Daoy (cell line): ENCODE results near the gene SERPINA12. TPM values are rescaled to one million over a fixed set of nuclear protein-coding genes. Genes with fewer than 3 reads are reported as not detected.

ENCODE experiments used
- DNase-seq: peaks from one replicate; pipeline ENCODE4 v3.0.0-alpha.2; 2015; ENCODE audit warnings: low read depth
- total RNA-seq: library from RNA; depleted of rRNA; stranded (reverse); fragments of >200 nt; shearing (Covaris generic); gene quantifications from 2 replicates; pipeline ENCODE4 v1.2.3, GENCODE V29; 2014; rRNA removed

SERPINA12 gene, protein sequence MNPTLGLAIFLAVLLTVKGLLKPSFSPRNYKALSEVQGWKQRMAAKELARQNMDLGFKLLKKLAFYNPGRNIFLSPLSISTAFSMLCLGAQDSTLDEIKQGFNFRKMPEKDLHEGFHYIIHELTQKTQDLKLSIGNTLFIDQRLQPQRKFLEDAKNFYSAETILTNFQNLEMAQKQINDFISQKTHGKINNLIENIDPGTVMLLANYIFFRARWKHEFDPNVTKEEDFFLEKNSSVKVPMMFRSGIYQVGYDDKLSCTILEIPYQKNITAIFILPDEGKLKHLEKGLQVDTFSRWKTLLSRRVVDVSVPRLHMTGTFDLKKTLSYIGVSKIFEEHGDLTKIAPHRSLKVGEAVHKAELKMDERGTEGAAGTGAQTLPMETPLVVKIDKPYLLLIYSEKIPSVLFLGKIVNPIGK
- not detected in 2 replicates for total RNA-seq

DNA sequence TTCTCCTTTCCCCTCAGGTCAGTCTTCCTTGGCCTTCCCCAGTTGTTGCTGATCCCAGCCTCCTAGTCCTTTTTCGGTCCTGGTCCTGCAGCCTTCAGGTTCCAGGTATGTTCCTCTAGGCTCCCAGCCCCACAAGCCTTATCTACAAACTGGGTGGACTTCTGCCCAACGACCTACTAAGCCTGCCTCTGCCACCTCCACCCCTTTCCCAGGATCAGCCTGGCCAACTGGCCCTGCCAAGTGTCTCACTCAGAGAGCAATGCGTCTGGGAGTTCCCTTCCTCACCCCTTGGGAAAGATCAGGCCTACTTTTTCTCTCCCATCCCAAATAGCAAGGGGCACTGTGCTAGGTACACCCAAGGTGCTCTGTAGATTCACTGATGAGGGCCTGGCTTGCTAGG lies at the start of gene SERPINA12:
Gene SERPINA12, minus strand, starts transcription at position 114 of the 400 bp plus-strand sequence. CDS start 11,072 bp downstream, outside the sequence.
- no peak for DNase-seq

DNA sequence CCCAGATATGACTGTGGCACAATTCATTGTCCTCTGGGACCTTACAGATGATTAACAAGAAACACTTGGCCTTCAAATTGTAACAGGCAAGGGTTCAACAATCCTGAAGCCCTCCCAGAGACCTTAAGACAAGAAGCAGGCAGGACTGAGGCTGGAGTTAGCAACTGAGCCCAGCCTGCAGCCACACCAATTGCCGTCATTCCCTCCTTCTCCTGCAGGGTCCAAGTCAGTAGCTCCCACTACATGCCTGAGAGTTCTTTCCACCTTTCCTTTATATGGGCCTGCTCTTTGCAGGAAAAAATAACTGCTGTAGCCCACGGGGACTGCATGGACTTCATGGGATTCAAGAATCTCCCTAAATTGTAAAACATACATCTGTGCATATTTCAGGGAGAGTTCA lies 49.6 kb upstream of the SERPINA12 start:
- DNase-seq: no peak

DNA sequence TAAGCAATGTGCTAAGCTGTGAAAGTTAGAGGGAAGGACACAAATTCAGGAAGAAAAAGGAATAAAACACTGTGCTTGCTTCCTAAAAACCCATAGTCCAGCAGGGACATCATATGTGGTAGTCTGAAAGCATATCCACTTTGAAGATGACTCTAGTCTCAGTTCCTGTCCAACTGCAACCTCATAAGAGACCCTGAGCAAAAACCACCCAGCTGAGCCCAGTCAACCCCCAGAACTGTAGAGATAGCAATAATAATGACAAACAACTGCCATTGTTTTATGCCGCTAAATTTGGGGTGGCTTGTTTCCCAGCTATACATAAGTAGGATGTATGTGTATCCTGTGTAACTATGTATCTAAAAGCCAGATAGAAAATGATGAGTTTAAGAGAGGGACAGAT lies 48.1 kb upstream of the SERPINA12 start:
- DNase-seq: no peak

DNA sequence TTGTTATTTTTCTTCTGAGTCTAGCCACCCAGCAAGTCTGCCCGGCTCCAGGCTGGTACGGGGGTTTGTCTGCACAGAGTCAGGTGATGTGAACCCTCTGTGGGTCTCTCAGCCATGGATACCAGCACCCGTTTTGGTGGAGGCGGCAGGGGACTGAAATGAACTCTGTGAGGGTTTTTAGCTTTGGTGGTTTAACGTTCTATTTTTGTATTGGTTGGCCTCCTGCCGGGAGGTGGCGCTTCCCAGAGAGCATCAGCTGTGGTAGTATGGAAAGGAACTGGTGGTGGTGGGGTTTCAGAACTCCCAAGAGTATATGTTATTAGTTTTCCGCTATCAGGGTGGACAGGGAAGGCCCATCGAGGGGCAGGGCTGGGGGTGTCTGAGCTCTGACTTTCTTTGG lies 46.7 kb upstream of the SERPINA12 start:
- no peak for DNase-seq

DNA sequence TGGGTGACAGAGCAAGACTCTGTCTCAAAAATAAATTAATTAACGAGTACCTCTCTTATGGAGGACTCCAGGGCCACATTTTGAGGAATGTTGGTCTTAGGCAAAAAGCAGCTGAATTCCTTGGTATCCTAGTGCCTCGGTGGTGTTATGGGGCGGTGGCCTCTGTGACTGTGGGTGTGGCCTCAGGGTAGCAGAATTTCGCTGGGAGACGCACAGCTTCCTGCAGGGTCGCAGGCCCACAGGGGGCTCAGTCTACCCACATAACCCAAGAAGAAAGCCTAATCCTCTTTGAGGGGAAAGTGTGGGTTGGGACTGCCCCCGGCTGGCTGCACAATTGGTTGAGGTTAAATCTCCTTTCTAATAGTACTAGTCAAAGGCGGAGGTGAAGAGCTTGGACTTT lies 40.8 kb upstream of the SERPINA12 start:
- no peak for DNase-seq

DNA sequence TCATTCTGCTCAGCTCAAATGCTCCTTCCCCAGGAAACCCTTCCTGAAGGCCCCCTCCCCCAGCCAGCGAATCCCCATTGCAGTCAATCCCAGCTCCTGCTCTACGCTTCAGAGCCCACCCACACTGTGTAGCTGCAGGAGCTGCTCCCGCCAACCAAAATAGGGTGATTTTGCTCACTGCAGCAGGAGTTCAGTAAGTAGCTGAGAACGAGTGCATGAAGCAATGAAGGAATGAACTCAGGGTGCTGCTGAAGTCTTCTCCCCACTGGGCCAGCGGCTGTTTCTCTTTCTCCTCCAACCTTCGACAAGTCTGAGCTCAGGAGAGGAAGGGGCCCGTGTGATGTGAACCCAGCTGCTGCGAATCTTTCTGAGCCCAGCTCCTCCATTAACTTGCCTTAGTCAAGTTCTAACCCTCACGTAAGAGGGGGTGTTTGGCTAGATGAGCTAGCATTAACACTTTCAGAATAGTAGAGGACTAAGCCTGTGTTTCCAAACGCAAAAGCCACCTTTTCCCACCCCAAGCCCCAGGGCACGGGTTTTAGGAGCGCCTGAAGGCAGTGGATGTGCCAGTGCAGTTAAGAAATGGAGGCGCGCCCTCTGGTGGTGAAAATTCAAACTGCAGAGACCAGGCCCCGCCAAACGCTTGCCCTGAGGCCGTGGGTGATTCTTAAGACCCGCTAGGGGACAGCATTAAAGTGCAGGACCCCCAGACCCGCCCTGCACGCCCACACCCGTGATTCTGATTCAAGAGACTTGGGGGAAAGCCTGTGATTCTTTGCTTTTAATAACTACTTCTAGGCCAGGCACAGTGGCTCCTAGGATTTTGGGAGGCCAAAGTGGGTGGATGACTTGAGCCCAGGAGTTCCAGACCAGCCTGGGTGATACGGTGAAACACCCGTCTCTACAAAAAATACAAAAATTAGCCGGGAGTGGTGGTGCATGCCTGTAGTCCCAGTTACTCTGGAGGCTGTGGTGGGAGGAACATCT lies 40.0 kb upstream of the SERPINA12 start:
- peak; percentile 59 for DNase-seq

DNA sequence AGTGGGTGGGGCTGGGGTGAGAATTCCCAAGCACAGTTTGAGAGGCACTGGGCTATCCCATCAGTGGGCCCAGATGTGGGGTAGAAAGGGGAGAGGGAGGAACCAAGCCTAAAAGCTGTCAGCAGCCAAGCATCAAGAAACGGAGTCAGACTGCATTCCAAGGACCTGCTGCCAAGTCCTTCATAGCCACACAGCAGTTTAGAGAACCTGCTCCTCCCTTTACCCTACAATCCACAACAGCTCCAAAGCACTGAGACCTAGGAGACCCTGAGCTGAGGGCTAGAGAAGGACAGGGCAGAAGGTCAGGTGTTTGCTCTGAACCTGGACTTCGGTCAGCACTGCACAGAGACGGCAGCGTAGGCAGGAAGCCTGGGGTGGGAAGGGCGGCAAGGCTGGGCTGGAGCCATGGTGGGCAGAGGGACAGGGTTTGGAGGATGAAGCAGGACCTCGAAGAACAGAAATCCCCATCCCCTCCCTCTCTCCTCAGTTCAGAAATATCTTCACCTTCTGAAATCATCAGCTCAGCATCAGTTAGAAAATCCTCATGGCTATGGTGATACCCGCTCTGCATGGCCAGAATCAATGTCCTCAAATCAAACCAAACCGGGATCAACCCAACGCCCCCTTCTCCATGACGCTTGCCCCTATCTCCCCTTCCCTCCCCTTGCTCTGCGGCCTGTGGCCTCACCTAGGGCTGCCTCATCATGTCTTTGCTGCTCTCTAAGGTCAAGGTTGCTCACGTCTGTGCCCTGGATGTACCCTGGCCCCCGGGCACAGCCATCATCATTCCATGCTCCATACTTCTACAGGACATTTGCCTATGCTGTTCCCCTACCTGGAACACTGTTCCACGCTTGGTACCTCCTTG lies 39.1 kb upstream of the SERPINA12 start:
- no peak for DNase-seq

DNA sequence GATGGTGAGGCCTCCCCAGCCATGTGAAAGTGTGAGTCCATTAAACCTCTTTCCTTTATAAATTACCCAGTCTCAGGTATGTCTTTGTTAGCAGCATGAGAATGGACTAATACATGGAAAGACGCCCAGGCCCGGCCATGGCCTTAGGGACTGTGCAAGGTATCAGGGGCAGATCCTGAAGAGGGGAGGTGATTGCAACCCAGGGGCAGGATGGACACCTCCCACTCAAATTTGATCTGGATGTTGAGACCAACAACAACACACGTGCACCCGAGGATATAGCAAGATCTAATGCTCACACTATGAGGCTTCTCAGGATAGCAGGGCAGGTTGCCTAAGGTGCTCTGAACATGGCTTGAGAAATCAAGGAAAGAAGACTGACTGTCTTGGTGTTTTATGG lies 38.5 kb upstream of the SERPINA12 start:
- no peak for DNase-seq

DNA sequence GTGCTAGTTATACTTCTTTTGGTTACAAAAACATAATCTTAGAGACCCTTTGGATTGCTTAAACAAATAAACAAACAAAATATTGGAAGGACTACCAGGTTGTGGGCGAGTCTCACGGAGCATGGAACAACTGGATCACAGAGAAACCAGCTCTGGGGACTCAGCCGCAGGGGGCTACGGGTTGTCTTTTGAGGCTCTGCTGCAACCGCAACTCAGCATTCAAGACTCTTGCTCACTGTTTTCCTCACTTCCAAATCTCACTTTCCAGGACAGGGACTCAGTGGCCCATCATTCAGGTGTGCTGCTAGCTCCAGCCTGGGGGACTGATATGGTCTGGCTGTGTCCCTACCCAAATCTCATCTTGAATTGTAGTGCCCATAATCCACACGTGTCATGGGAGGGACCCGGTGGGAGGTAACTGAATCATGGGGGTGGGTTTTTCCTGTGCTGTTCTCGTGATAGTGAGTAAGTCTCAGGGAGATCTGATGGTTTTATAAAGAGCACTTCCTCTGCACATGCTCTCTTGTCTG lies 37.9 kb upstream of the SERPINA12 start:
- DNase-seq: no peak

DNA sequence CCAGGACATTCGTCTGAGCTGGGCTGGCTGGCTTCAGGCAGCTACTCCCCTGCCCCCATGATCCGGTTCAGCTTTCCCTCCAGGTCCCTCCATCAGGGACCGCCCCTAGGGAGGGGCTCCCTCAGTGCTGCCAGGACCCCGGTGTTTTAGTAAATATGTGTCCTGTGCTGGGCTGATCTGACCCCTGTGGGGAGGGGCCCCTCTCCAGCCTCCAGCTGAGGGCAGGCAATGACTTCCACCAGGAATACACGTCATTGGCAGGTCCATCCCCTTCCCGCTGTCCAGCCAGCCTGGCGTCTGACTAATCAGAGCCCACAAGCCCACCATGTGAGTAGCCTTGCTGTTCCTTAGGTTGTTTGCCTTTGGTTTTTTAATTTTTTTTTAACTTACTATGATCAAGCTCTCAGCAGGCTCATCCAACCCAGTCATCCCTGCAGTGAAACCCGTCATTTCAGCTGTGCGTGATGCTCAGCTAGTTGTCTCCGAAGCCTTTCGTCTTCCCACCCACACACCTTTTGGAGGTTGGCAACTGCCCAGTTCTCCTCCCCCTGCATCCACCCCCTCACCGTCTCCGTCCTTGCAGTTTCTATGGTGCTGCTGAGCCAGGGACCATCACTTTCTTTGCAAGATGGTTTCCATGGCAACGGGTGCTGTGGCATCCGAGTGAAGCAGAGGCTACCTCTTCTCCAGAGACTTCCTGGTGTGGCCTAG lies 36.0 kb upstream of the SERPINA12 start:
- DNase-seq: no peak

DNA sequence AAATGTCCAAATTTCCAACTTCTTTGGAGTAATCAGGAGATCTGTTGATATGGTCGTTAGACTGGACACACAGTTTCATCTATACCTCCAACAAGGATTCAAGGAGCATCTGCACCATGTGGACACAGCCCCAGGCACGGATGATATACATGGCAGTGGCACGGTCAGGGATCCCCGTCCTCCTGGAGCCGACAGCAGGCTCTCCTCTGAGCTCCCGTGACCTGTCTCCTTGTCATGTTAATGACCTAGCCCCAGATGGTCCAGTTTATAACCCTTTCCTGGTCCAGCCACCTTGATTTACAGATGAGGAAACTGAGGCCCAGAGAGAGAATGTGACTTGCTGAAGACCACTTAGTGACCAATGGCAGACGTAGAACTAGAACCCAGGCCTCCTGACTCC lies 35.5 kb upstream of the SERPINA12 start:
- no peak for DNase-seq

DNA sequence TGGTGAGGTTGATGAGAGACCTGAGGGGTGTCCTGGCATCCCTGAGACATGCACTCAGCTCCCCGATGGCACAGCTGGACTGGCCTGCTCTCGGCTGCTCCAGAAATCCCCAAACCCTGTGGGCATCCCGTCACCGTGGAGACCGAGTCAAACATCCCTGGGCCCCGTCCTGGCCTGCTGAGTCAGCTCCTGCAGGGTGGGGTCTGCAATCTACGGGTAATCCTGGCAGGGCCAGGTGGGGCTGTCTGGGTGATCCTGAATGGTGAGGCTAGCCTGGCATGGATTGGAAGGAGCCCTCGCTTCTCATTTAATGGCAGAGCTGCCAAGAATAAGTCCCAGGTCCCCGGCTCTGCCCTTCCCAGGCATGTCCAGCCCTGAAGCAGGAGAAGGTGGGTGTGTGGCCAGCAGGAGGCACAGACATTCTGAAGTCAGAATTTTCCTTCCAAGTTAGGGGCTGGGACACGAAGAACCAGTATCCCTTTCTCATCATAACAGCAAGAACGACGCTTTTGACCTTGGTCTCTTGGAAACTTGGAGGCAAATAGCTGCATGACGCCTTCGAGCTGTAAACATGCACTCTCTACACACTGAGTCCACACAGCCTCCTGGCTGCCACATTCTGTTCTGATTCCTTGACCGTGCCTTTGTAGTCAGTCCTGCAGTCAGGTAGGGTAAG lies 34.3 kb upstream of the SERPINA12 start:
- peak; percentile 53 for DNase-seq

DNA sequence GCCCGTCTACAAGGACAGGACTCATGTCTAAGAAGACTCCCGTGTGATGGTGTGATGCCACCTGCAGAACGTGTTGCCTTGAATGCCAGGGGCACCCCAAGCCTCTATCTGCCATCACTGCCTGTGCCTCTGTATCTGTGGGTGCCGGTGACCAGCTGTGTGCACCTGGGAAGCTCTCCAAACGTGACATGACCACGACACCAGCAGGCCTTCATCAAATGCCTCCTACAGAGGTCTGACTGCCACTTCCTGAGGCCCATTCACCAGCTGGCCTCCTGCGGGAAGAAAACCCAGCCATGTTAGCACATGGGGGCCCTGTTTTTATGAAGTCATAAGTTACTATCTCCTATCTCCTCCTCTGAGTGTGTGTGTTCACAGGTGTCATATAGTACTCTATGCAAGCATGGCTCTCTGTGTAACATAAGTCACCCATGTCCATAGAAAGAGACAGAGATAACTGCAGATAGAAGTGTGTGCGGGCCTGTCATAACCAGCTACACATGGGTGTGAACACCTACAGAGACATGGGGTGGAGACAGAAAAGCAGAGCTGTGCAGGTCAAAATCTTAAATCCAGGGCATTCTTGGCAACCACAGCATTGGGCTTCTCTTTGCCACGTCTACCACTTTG lies 33.7 kb upstream of the SERPINA12 start:
- no peak for DNase-seq

DNA sequence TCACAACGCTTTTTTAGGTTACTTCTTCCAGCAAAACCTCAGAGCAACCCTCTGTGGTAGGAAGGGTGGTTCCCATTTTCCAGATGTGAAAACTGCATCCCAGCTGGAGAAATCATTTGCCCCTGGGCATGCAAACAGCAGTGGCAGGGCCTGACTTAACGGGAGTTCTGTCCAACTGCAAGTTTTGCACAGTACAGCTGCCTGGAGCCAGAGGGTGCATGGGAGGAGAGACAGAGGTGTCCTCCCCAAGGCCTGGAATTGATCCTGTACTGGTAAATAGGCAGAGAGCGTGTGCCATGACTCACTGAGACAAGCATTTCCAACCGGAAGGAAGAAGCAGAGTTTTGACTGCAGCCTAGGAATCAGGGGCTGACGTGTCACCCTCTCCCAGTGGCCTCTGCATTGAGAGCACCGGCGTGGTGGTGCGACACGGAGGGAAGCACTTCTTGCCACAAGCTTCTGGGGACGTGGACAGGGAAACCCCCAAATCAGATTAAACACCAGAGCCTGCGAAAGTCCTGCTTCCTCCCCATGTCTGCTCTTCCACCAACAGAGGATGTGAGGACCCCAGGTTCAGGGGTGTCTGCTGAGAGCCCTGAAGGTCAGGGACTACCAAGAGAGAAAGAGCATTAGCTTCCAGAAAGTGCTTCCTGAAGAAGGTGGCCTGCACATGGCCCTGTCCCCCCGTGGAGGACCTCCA lies 33.0 kb upstream of the SERPINA12 start:
- DNase-seq: peak; percentile 73

DNA sequence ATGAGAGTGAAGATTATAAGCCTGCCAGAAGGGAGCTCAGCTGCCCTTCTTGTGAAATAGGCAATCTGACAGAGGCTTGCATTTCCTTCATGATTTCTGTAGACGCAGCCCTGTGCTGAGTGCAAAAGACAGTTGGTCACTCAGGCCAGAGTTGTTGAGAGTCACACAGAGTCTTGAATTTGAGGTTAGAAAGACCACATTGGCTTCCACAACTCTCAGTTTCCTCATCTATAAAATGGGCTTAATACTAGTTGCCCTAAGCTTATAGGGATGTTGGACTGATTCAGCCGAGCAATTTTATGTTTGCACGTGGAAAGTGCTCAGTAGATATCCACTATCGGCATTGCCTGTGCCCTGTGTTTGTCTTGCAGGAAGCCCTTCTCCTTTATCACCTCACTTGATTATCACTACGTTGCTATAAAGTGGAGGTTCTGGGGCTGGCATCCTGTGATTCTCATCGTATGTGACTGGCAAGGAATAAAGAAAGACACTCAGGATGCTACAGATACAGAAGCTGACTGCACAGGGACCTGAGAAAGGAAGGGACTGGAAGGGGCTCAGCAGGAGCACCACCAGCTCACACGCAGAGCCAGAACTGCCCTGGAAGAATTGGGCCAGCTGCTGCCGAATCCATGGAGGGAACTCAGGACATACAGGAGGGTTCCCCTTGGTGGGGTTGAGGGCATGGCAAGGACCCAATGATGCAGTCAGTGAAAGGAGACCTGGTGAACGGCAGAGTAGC lies 32.1 kb upstream of the SERPINA12 start:
- DNase-seq: no peak

DNA sequence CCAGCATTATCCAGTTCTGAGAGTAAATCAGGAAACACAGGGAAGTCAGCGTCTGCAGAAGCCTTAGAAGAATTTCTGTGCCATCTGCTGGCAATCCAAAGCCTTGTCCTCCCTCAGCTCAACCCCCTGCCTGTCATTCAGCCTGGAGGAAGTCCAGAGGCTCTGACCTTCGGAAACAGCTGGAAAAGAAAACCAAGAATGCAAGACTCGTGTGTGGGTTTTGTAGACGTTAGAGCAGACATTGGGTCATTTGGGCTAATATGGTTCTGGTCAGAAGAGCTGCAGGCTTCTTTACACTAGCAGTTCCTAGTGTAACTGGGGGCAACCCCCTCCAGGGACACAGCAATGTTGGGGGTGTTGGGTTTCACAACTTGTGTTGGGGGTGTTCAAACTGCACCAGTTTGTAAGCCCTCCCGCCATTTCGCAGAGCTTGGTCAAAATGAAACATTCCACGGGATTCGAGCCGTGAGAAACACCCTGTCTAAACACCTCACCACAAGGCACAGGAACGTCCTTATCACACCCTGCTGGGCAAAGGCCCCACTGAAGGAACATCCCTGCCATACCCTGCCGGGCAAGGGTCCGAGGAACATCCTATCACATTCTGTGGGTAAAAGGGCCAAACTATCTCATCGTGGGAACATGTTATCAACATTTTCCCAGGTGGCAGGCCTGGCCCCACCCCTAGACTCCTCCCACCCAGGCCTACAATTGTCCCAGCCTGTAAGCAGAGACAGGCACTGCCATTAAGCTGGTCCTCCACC lies 30.9 kb upstream of the SERPINA12 start:
- no peak for DNase-seq

DNA sequence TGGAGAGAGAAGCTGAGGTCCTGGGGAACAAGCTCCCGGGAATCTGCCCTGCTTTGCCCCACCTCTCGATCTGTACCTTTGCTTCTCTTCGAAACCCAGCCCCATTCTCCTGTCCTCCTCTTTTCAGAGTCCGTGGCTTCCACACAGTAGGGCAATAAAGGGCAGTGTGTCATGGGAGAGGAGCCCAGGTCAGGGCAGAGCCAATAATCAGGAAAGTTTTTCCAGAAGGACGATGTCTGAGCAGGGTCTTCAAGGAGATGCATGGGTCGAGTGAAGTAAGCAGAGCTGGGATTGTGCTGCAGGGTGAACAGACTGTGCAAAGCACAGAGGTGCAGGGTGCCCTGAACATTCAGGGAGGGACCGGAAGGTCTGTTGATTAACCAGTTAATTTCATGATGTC lies 29.9 kb upstream of the SERPINA12 start:
- no peak for DNase-seq
